Measurements from ENCODE around the gene TMEM184B.
A peak's percentile ranks its signal among the peaks of the same experiment; 100 is the strongest.

- TF ChIP-seq CTCF (IDR thresholded peaks at IDR 0.05) (peak; percentile 22 to 28 (median 25)), POLR2A (IDR thresholded peaks at IDR 0.05; ENCODE audit: low read depth) (no peak)
These were observed 33.6 kb downstream of the TMEM184B start for GRCh38 chr22:38239101-38239761.
